ENCODE measurements around the gene EN1.

EN1 gene

GRCh38 chr2:118817469-118817868, 30.0 kb downstream of the EN1 start:
- DNase-seq, result no peak

- DNase-seq, result no peak
These were observed 30.8 kb downstream of the EN1 start for GRCh38 chr2:118816669-118817068.

DNA sequence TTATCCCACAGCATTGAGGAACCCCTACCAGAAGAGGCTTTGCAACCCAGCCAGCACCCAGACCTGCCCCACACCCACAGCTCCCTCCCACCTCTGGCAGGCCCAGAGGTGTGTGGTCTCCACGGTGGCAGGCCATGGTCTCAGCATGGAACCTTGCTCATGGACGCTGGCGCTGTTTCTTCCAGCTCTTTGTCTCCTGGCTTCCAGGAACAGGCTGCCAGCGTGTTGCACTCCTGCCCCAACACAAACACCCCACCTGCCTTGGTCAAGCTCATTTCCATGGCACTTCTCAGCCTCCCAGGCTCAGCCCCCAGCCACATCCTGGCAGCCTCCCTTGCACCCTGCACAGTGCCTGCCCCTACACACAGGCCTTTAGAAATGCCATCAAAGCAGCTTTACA, 31.7 kb downstream of the EN1 start:
- DNase-seq, result no peak

DNA sequence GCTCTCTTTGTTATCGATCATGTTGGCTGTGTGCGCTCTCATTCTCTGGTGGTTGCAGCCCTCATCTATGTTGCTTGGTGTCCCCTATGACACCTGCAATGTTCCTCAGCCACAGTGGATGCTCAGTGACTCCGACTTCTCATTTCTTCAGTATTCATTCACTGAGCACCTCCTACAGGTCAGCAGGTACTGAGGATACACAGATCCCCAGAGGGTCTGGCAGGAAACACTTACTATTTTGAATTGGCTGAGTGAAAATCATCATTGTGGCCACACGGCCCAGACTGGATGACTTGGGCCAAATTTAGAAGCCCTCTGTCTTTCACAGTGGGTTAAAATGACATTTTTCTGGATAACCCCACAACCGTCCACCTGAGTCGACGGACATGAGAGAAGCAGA, 32.1 kb downstream of the EN1 start:
- DNase-seq, result no peak

GRCh38 chr2:118814368-118814767, 33.1 kb downstream of the EN1 start:
- DNase-seq, result no peak

DNA sequence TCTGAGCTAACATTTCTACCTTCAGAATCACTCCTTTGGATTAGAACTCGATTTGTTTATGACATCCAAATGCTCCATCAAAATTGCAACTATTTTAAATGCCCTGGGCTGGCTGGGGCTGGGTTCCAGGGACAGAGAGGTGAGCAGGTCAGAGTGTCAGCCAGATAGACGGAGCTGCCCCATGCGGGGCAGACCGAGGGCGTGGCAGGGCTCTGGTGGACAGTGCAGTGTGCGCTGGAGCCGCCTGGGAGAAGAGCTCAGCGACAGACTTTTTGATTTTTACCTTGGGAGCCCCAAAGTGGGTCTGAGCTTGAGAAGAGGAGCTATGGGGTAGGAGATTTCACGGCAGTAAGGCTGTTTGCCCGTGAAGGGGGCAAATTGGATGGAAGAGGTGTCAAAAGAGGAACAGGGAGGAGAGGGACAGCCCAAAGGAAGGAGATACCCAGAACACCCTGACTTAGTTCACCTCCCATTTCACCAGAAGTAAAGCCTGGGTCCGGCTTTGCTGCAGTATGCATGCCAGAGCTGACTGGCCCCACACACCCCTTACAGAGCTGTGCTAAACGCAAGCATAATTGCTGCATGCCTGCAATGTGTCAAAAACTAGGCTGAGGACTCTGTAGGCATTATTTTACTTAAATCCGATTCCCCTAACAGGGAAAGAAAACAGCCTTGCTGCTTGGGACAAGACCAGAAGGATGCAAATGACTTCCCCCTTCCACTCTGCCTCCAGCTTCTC, 33.7 kb downstream of the EN1 start:
- no peak for DNase-seq

DNA sequence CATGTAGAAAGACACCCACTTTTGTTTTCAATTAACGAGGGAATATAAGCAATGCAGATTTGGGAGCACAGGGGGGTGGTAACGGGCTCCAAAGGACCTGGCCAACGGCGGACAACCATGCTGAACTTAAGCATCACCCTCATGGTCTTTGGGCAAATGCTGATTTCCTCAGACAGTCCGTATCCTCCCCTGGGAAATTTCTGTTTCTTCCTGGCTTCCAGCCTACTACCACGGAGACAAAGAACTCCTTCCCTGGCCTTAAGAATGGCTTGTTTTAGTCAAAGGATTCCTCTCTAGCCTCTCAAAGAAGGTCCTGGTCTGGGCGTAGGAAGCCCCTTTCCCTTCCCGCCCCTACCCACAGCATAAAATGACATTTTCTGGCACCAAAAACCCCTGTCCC, 34.3 kb downstream of the EN1 start:
- DNase-seq, result no peak

- DNase-seq, result no peak
These were observed 34.9 kb downstream of the EN1 start for GRCh38 chr2:118812552-118812951.

GRCh38 chr2:118811514-118812115, 35.8 kb downstream of the EN1 start:
- no peak for DNase-seq

DNA sequence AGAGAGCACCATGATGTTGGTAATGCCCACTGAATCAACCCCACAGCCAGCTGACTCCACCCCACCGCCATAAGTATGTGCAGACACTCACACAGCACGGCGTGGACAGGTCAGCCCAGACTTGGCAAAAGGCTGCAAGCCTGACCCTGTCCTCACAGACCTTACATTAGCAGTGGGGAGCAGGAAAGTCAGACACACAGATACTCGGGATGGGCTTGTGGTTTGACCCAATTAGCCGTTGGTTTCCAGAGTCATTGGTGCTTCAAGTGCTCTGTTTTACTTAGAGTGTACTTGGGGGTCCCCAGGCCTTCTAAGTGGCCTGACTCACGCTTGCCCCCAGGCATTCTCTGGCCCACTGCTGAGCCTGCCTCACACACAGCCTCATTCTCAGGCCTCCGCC, 36.7 kb downstream of the EN1 start:
- DNase-seq, result no peak

DNA sequence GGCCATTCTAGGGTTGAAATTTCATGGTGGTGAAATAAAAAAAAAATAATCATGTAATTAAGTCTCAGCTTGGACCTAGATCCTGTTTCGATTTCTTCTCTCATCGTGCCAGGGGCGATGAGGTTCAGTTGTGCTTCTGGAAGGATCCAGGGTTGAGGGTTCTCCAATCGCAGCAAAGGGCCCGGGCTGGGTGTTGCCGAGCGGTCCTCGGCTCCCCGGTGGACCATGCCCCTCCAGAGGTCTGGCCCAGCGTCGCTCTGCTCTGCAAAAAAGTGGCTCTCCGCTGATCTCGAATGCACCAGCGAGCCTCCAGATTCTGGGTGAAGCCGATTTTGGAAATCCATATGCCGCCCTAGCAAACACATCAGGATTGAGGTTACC, 39.0 kb downstream of the EN1 start:
- DNase-seq, result no peak

- DNase-seq, result no peak
These were observed 39.6 kb downstream of the EN1 start for GRCh38 chr2:118807668-118808428.

DNA sequence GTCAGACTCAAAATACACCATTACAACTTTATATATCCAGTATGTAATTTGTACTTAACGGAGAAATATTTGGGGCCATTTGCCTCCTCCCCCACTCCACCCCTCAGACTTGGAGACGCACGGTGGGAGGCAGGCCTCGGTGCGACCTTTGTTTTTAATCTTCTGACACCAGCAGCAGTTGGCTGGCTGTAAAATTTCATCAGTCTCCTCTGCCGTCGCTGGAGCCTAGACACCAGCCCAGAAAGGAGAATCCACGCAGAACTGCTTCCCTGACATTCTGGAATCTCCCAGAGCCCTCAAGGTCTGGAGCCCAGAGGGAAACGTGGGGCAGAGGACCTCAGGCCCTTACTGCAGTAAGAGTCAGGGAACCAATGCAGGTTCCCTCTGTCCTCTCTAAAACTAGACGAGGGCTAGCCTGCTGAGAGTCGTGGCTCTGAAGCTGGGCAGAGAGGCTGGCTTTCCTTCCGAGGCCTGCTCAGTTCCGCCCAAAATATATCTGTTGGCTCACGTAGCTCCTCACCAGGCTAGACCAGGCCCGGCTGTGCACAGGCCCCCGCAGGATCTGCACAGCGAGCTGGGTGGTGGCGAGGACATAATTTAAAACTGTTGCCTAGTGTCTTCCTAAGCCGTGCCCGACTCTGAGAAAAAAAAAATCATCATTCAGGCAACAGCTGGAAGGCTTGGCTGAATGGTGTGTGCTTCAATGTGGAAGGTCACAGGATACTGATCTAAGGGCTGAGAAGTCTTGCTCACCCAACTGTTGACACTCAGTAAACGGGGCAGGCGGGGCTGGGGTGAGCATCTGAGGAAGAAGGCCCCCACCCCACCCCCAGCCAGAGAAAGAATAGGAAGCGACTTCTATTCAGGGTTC, 40.4 kb downstream of the EN1 start:
- no peak for DNase-seq

- DNase-seq, result no peak
These were observed 42.3 kb downstream of the EN1 start for GRCh38 chr2:118805064-118805690.

- no peak for DNase-seq
These were observed 44.4 kb downstream of the EN1 start for GRCh38 chr2:118803012-118803411.

DNA sequence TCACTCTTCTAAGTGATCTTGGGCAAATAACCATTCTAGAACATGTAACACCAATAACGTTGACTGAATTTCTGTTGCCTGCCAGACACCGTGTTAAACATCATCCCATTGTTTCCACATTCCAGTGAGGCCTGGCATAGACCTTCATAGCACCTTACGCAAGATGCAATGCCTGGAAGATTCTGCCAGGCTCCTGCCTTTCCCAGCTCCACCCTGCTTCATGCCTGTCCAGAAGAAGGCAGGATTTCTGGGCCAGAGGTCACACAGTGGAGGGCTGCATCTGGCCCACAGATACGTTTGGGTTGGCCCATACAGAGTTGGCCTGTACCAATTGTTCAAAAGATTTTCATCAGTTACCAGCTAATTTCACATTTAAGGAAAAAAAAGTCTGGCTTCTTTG, 46.3 kb downstream of the EN1 start:
- no peak for DNase-seq

- no peak for DNase-seq
These were observed 46.7 kb downstream of the EN1 start for GRCh38 chr2:118800736-118801135.

DNA sequence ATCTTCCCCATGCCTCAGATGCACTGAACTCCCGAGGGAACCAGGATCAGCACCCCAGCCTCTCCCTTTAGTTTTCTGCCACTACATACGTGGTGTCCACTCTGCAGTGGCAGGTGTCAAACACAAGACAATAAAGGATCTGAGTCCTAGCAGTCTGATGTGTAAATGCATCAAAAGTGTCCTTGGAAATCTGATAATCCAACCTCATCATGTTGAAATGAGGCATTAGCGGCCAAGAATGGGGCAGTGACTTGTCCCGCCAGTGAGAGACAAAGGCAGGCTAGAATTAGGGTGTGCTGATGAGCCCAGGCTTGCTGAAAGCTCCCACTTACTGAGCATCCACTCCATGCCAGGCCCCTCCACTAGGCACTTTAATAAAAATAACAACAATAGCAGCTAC, 52.9 kb downstream of the EN1 start:
- DNase-seq, result no peak
